ENCODE data around the gene GDF10. TPM values are rescaled to one million over a fixed set of nuclear protein-coding genes. Genes with fewer than 3 reads are reported as not detected.

The GDF10 gene
- polyA plus RNA-seq, 1 donor from 2014 or later, result 0.66 TPM

GRCh38 chr10:47330804-47331203, 30.8 kb downstream of the GDF10 start:
- H3K9ac ChIP-seq (ENCODE audit: low read length), result no peak overlapping the region
- no peaks in the 10 kb centered on the region for H3K79me2 ChIP-seq (replicated peaks; ENCODE audit: insufficient read depth, low read length)
- H3K27me3 ChIP-seq (ENCODE audit: insufficient read depth, low read depth, low read length), result no peaks in the 10 kb centered on the region
- no peak overlapping the region for H3K27ac ChIP-seq (ENCODE audit: low read length)
- H4K20me1 ChIP-seq (ENCODE audit: insufficient read depth), result no peaks in the 10 kb centered on the region
- H3K36me3 ChIP-seq (ENCODE audit: insufficient read depth, low read length), result no peaks in the 10 kb centered on the region
- no peak overlapping the region for H3K4me3 ChIP-seq (ENCODE audit: low read length)
- TF ChIP-seq EP300 (conservative IDR thresholded peaks at IDR 0.05; ENCODE audit: poor library complexity, severe bottlenecking), result no peak
- no peaks in the 10 kb centered on the region for H3F3A ChIP-seq (ENCODE audit: insufficient read depth, low read length, poor library complexity, severe bottlenecking)
- no peak overlapping the region for H3K4me2 ChIP-seq (ENCODE audit: low read length)
- no peaks in the 10 kb centered on the region for H3K9me3 ChIP-seq (ENCODE audit: low read length)
- H2AFZ ChIP-seq (ENCODE audit: low read depth, low read length), result no peak overlapping the region
- H3K9me2 ChIP-seq (ENCODE audit: insufficient read depth, low read length), result no peaks in the 10 kb centered on the region

- Histone ChIP-seq H3K79me2 (replicated peaks; ENCODE audit: insufficient read depth, low read length) (no peaks in the 10 kb centered on the region), H3K27me3 (ENCODE audit: insufficient read depth, low read depth, low read length) (no peaks in the 10 kb centered on the region), H3F3A (ENCODE audit: insufficient read depth, low read length, poor library complexity, severe bottlenecking) (no peaks in the 10 kb centered on the region), H3K9me2 (ENCODE audit: insufficient read depth, low read length) (no peaks in the 10 kb centered on the region), H3K4me2 (ENCODE audit: low read length) (no peak overlapping the region), H3K36me3 (ENCODE audit: insufficient read depth, low read length) (no peaks in the 10 kb centered on the region), H2AFZ (ENCODE audit: low read depth, low read length) (no peak overlapping the region), H3K27ac (ENCODE audit: low read length) (no peak overlapping the region), H4K20me1 (ENCODE audit: insufficient read depth) (no peaks in the 10 kb centered on the region), H3K9me3 (ENCODE audit: low read length) (no peaks in the 10 kb centered on the region), H3K9ac (ENCODE audit: low read length) (no peak overlapping the region), H3K4me3 (ENCODE audit: low read length) (no peak overlapping the region)
- no peak for TF ChIP-seq EP300 (conservative IDR thresholded peaks at IDR 0.05; ENCODE audit: poor library complexity, severe bottlenecking)
- TF ChIP-seq SMC3 (conservative IDR thresholded peaks at IDR 0.05; ENCODE audit: poor library complexity), result no peak
- TF ChIP-seq MXI1 (conservative IDR thresholded peaks at IDR 0.05; ENCODE audit: poor library complexity, severe bottlenecking), result no peak
- TF ChIP-seq CTCF (IDR thresholded peaks at IDR 0.05; ENCODE audit: poor library complexity, severe bottlenecking), result no peak
- no peak for TF ChIP-seq TAF1 (IDR thresholded peaks at IDR 0.05; ENCODE audit: low read depth)
- no peak for TF ChIP-seq POLR2AphosphoS5 (IDR thresholded peaks at IDR 0.05)
- no peak for TF ChIP-seq EZH2 (IDR thresholded peaks at IDR 0.05; ENCODE audit: borderline replicate concordance, insufficient read depth, low read length, poor library complexity, severe bottlenecking)
- TF ChIP-seq RAD21 (conservative IDR thresholded peaks at IDR 0.05), result no peak
- no peak for TF ChIP-seq REST (IDR thresholded peaks at IDR 0.05; ENCODE audit: borderline replicate concordance)
Observed at GRCh38 chr10:47331491-47331890, 31.5 kb downstream of the GDF10 start.

- no peaks in the 10 kb centered on the region for H3K79me2 ChIP-seq (replicated peaks; ENCODE audit: insufficient read depth, low read length)
Observed at GRCh38 chr10:47331954-47332353, 32.0 kb downstream of the GDF10 start.

More at GRCh38 chr10:47331954-47332353, 32.0 kb downstream of the GDF10 start:
- no peaks in the 10 kb centered on the region for H3K9me2 ChIP-seq (ENCODE audit: insufficient read depth, low read length)
- no peak overlapping the region for H3K9ac ChIP-seq (ENCODE audit: low read length)
- H3K36me3 ChIP-seq (ENCODE audit: insufficient read depth, low read length), result no peaks in the 10 kb centered on the region
- no peak overlapping the region for H3K4me3 ChIP-seq (ENCODE audit: low read length)
- H3K27me3 ChIP-seq (ENCODE audit: insufficient read depth, low read depth, low read length), result no peaks in the 10 kb centered on the region
- no peak overlapping the region for H2AFZ ChIP-seq (ENCODE audit: low read depth, low read length)
- H3K27ac ChIP-seq (ENCODE audit: low read length), result no peak overlapping the region
- no peaks in the 10 kb centered on the region for H3K9me3 ChIP-seq (ENCODE audit: low read length)
- H4K20me1 ChIP-seq (ENCODE audit: insufficient read depth), result no peaks in the 10 kb centered on the region
- H3F3A ChIP-seq (ENCODE audit: insufficient read depth, low read length, poor library complexity, severe bottlenecking), result no peaks in the 10 kb centered on the region
- no peak overlapping the region for H3K4me2 ChIP-seq (ENCODE audit: low read length)
- no peak for TF ChIP-seq POLR2AphosphoS5 (IDR thresholded peaks at IDR 0.05)
- no peak for TF ChIP-seq CTCF (IDR thresholded peaks at IDR 0.05; ENCODE audit: poor library complexity, severe bottlenecking)

Data from neural cell (in vitro differentiated cells).